Esophagus squamous epithelium (tissue), 5 donors: ENCODE measurements around the gene HIRA. TPM values are rescaled to one million over a fixed set of nuclear protein-coding genes. Genes with fewer than 3 reads are reported as not detected.
A peak's percentile ranks its signal among the peaks of the same experiment; 100 is the strongest.
"Not testable (repeated sequence)": the region's sequence is repeated elsewhere in the genome, so short reads cannot be mapped to it uniquely, and the experiment has no call there.

ENCODE experiments used
- DNase-seq: peaks from one replicate; lab custom pipeline; 2025; lab: John Stamatoyannopoulos, UW
- H3K27ac ChIP-seq, 4 donors: fragments of 200-600 bp; sonication (generic); one replicate each; pipeline ENCODE4 v1.5.1; 2016 to 2019; ENCODE audit warnings: mild to moderate bottlenecking in 1 of 4
- H3K27me3 ChIP-seq, 4 donors: fragments of 200-600 bp; sonication (generic); 1 replicate in 3 of 4; 2 replicates in 1 of 4; pipeline versions ENCODE4 v1.5.1 to v1.6.0; 2017 to 2021; ENCODE audit warnings: antibody characterized with exemption in 1 of 4
- H3K36me3 ChIP-seq, 3 donors: fragments of 200-600 bp; sonication (generic); one replicate each; pipeline ENCODE4 v1.5.1; 2016 to 2019
- H3K4me1 ChIP-seq, 3 donors: fragments of 200-600 bp; sonication (generic); one replicate each; pipeline ENCODE4 v1.5.1; 2017 to 2019
- H3K4me3 ChIP-seq, 4 donors: fragments of 200-600 bp; sonication (generic); 1 replicate in 3 of 4; 2 replicates in 1 of 4; pipeline ENCODE4 v1.5.1; 2016 to 2019; ENCODE audit warnings: mild to moderate bottlenecking in 2 of 4, moderate library complexity in 1 of 4
- H3K9me3 ChIP-seq, 3 donors: fragments of 200-600 bp; sonication (generic); one replicate each; pipeline ENCODE4 v1.5.1; 2016 to 2019
- POLR2A ChIP-seq, 4 donors: fragments of 450-650 bp; IDR thresholded peaks; one replicate each; pipeline ENCODE4 v1.6.1; 2017; ENCODE audit warnings: antibody characterized with exemption in 4 of 4, mild to moderate bottlenecking in 4 of 4, moderate library complexity in 3 of 4
- WGBS, 2 donors: methylation state at CpG; one replicate each; pipeline ENCODE4 v1.1.5; 2018; 5-methylcytosine and 5-hydroxymethylcytosine counted together
- intact Hi-C: fragments of 100-400 bp; cut with DNase I; formaldehyde crosslinking; loops from one replicate; pipeline ENCODE4 v1.15.0; 2022
- total RNA-seq, 4 donors: library from RNA; depleted of rRNA; stranded (reverse); fragments of >200 nt; gene quantifications; one replicate each; pipeline ENCODE4 v1.1.0, GENCODE V29; 2016
- TF ChIP-seq, protein P1 (sequence below), 6 experiments: fragments of 450-650 bp in 4 of 6; fragments of 200-600 bp in 2 of 6; sonication (generic) in 2 of 6; IDR thresholded peaks; one replicate each; pipeline ENCODE4 v1.5.1; 2016 to 2019; ENCODE audit warnings: antibody characterized with exemption in 6 of 6, mild to moderate bottlenecking in 4 of 6, moderate library complexity in 4 of 6
- donor health status: DM: yes; HTN: yes; CAD: no.

HIRA gene
- total RNA-seq, 4 donors from 2014 or later, result 11.2 to 19.8 (median 14.4) TPM

DNA sequence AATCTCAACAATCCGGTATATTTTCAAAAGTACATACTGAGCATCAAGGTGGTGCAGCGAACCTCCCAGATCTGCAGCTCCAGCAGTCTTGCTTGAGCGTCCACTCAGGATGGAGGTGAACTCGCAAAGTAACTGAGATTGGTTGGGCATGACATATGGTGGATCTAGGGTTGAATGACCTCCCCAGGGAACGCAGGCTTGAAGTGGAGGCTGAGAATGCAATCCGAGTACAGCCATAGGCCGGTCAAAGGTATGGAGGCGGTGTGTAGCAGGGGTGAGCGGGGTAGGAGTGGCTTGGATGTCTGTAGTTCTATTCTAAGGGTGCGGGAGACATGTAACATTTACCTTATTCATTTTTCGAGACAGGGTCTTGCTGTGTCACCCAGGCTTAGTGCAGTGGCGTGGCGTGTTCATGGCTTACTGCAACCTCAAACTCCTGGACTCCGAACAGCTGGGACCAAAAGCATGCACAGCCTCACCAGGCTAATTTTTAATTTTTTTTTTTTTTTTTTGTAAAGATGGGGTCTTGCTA, 16.6 kb upstream of the HIRA start:
- Histone ChIP-seq H3K27me3 (no peaks in the 10 kb centered on the region), H3K36me3 (peaks cover under 1 to 54% (median 4%) of the 10 kb centered on the region in 3 donors), H3K4me3 (peak overlapping the region; percentile 66 to 89 (median 83)), H3K9me3 (no peaks in the 10 kb centered on the region), H3K4me1 (peaks cover 21 to 38% (median 22%) of the 10 kb centered on the region in 3 donors), H3K27ac (peak overlapping the region; percentile 93 to 98 (median 95))
- no peak for DNase-seq
- intact Hi-C loops, result no loop called here
- TF ChIP-seq POLR2A (IDR thresholded peaks at IDR 0.05), result no peak
- TF ChIP-seq, protein P1, sequence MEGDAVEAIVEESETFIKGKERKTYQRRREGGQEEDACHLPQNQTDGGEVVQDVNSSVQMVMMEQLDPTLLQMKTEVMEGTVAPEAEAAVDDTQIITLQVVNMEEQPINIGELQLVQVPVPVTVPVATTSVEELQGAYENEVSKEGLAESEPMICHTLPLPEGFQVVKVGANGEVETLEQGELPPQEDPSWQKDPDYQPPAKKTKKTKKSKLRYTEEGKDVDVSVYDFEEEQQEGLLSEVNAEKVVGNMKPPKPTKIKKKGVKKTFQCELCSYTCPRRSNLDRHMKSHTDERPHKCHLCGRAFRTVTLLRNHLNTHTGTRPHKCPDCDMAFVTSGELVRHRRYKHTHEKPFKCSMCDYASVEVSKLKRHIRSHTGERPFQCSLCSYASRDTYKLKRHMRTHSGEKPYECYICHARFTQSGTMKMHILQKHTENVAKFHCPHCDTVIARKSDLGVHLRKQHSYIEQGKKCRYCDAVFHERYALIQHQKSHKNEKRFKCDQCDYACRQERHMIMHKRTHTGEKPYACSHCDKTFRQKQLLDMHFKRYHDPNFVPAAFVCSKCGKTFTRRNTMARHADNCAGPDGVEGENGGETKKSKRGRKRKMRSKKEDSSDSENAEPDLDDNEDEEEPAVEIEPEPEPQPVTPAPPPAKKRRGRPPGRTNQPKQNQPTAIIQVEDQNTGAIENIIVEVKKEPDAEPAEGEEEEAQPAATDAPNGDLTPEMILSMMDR (IDR thresholded peaks at IDR 0.05), result no peak
- WGBS, 2 donors, result 6 to 15% methylated on average over 13 to 14 of the region's 14 CpGs

DNA sequence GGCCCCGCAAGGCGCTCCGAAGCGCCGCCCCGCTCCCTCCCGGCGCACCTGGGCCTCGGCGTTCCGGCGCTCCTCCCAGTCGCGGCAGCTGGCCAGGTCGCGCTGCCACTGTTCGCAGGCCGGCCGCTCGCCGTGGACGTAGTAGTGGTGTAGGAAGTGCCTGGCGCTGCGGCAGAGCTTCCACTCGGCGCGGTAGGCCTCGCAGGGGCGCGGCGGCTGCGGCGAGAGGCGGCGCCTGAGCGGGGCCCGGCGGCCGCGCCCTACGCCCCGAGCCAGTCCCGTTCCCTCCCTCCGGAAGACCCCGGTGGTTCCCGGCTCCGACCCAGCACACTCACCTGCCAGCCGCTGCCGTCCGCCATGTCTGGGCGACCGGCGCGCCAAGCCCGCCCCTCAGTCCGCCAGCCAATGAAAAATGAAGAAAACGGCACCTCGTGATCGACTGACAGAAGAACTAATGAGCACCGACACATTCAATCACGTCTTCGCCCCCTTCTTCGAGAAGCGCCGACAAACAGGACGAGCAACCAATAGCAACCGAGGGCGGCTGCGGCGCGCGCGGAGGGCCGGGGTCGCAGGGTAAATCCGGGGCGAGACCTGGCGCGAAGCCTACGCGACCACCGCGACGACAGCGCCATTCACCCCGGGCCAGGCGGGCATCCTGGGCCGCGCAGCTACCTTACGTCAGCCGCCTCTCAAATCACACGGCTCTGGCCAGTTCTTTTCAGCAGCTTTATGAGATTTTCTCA, 16.0 kb upstream of the HIRA start, which contains the start of gene C22orf39:
Gene C22orf39, minus strand, starts transcription at position 382 of the 746 bp plus-strand sequence. Its CDS starts 23 bp downstream, at position 359.
- peak; percentile 46 for DNase-seq
- intact Hi-C loops, result no loop called here
- Histone ChIP-seq H3K27ac (peak within 1 kb of the TSS; percentile 93 to 98 (median 95)), H3K9me3 (no peaks in the 10 kb centered on the region), H3K4me1 (peaks cover 21 to 38% (median 22%) of the 10 kb centered on the region in 3 donors), H3K27me3 (no peaks in the 10 kb centered on the region), H3K4me3 (peak within 1 kb of the TSS; percentile 66 to 89 (median 83)), H3K36me3 (peaks cover 0 to 54% (median 4%) of the 10 kb centered on the region in 3 donors)
- 2% methylated on average over 16 of the region's 92 CpGs; no CpG with 5 or more reads in 1 of the 2 donors for WGBS, 2 donors
- TF ChIP-seq, protein P1 (IDR thresholded peaks at IDR 0.05), result peak in 1 of 6 experiments; percentile 5
- peak in 3 of 4 donors; percentile 55 to 90 (median 87) for TF ChIP-seq POLR2A (IDR thresholded peaks at IDR 0.05)

DNA sequence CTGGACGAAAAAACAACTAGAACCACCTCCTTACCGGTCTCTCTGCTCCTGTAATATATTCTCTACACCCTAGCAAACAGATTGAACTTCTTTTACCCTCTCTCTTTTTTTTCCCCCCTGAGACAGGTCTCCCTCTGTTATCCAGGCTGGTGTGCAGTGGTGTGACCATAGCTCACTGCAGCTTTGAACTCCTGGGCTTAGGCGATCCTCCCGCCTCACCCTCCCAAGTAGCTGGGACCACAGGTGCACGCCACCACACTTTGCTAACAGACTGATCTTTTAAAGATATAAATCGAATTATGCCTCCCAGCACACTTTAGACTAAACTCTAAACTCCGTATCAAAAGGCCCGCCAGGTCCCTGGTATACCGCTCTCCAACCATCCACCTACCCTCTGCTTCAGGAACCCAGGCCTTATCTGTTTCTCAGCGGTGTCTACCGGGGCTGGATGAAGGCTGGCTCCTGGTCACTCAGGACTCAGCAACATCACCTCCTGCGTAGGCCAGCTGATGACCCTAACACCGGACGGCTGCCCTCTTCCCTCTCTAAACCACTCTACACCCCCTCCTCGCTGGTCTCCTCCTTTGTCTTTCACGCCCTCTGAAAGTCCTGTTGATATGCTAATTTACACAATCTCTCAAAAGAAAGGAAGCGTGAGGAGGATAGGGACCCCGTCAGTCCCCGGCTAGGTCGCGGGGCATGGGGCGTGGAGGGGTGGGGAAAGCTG, 15.2 kb upstream of the HIRA start:
- TF ChIP-seq, protein P1 (IDR thresholded peaks at IDR 0.05), result no peak
- TF ChIP-seq POLR2A (IDR thresholded peaks at IDR 0.05), result no peak
- 26 to 30% methylated on average over 16 of the region's 22 CpGs for WGBS, 2 donors
- peak overlapping the region; percentile 66 to 89 (median 83) for H3K4me3 ChIP-seq
- H3K9me3 ChIP-seq, result no peaks in the 10 kb centered on the region
- peaks cover 0 to 54% (median 4%) of the 10 kb centered on the region in 3 donors for H3K36me3 ChIP-seq
- H3K27me3 ChIP-seq, result no peaks in the 10 kb centered on the region
- intact Hi-C loops, result no loop called here
- peak overlapping the region; percentile 93 to 98 (median 95) for H3K27ac ChIP-seq
- peaks cover 21 to 38% (median 22%) of the 10 kb centered on the region in 3 donors for H3K4me1 ChIP-seq
- no peak for DNase-seq

DNA sequence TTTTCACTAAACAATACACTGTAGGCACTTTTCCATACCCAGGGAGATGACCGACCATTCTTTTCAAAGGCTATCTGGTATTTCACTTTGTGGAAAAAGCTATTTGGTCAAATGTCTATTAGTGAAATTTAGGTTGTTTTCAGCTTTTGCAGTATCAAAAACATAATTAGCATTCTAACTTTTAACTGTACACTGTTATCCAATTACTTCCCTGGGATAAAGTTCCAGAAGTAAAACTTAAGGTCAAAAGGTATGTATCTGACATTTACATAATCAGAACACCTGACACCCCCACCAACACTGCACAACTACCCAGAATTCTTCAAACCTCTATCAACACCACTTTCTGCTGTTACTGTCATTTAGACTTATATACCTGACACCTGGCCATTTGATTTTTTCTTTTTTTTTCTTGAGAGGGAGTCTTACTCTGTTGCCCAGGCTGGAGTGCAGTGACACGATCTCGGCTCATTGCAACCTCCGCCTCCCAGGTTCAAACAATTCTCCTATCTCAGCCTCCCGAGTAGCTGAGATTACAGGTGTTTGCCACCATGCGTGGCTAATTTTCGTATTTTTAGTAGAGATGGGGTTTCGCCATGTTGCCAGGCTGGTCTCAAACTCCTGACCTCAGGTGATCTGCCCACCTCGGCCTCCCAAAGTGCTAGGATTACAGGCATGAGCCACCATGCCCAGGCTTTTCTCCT, 13.9 kb upstream of the HIRA start:
- H3K27me3 ChIP-seq, H3K9me3 ChIP-seq, H3K27ac ChIP-seq, H3K4me3 ChIP-seq, intact Hi-C loops, DNase-seq: not testable (repeated sequence)
- Histone ChIP-seq H3K4me1 (peaks cover 21 to 38% (median 22%) of the 10 kb centered on the region in 3 donors), H3K36me3 (peaks cover 0 to 54% (median 4%) of the 10 kb centered on the region in 3 donors)
- 91 to 92% methylated on average over 9 of the region's 9 CpGs for WGBS, 2 donors
